GM12865 (cell line): Measurements from ENCODE around the gene LPA.
"Not testable (repeated sequence)": the region's sequence is repeated elsewhere in the genome, so short reads cannot be mapped to it uniquely, and the experiment has no call there.

Source experiments
- DNase-seq: peaks from one replicate; pipeline ENCODE4 v3.0.0; 2010; ENCODE audit warnings: low read depth
- H3K4me3 ChIP-seq: 2 replicates; pipeline ENCODE4 v1.5.1; 2011; ENCODE audit warnings: mild to moderate bottlenecking, low read depth, low read length, control low read depth
- CTCF ChIP-seq: IDR thresholded peaks from 2 replicates; pipeline ENCODE4 v1.5.1; 2011; ENCODE audit warnings: low read length, control low read depth, low read depth, inconsistent platforms; ENCODE audit not compliant: insufficient read depth; ENCODE audit errors: missing control alignments

Gene LPA

DNA sequence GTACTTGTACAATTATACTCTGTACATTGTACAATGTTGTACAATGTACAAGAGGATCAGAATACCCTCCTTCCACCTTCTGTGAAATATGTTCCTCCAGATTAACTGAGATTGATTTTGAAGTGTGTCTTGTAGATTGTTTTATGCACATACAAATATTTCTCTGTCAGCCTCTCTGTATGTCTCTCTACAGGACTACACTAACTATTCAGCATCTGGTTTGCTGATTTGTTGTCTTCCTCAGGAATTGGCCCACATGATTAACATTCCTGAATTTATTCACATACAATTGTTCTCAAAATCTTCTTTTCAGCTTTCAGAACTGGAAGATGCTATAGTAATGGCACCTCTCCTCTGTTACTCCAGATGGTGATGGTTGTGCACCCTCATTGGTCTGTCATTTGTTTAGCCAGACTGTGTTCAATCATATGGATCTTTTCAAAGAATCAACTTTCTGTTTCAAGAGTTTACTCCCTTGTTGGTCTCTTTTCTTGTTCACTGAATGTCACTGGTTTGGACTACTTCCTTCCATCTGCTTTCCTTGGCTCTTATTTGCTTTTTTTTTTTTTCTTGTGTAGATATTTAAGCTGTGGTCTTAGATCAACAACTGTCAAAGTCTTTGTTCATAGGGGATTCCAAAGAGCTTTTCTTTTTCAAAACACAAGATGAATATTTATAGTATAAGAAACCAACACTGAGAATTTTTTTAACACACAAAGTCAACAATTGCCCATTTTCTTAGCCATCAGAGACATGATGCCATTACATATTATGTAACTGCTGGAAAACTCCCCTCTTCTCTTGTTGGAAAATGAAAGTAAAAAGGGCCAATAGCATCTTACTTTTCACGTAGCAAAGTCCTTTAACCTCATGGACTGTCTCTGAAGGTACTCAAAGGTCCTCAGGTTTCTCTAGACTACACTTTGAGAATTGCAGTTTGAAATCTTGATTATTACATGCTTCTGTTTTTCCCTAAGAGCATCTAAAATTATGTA, 67.9 kb downstream of the LPA start:
- TF ChIP-seq CTCF, result no peak
- no peak overlapping the region for H3K4me3 ChIP-seq
- no peak for DNase-seq

DNA sequence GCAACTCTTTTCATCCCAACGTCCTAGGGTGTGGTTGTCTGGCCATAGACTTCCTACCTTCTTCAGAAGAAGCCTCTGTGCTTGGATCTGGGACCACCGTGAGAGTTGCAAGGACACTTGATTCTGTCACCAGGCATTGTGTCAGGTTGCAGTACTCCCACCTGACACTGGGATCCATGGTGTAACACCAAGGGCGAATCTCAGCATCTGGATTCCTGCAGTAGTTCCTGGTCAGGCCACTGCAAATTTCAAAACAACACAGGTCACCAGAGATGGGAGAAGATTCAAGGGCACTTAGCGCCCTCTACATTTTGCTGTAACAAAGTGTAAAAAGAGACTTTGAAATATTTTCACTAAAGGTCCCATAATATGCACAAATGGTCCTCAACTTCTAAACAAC, 68.8 kb downstream of the LPA start:
- not testable (repeated sequence) for DNase-seq, H3K4me3 ChIP-seq

DNA sequence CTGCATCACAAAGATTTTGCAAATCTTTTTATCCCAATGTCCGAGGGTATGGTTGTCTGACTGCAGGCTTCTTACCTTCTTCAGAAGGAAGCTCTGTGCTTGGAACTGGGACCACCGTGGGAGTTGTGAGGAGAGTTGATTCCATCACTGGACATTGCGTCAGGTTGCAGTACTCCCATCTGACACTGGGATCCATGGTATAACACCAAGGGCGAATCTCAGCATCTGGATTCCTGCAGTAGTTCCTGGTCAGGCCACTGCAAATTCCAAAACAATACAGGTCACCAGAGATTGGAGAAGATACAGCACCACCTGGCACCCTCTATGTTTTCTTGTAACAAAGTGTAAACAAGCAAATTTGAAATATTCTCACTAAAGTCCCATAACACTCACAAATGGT, 77.7 kb downstream of the LPA start:
- no peak for TF ChIP-seq CTCF
- no peak overlapping the region for H3K4me3 ChIP-seq
- DNase-seq, result no peak

DNA sequence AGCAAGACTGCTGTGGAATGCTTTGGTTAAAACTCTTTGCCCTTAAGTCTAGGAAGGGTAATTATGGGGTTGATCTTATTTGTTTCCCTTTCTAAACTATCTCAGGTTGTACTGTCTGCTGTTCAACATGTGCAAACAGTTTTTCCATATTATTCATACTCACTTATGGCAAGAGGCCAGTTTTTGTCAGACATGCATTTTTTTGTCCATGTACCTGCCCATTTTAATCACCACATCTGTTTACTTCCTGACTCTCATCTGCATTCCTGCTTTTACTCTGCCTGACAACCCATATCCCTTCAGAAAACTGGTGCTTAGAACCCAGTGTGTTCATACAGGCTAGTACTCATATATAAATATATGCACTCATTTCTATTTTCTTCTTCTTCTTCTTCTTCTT, 80.3 kb downstream of the LPA start:
- DNase-seq, result no peak
- no peak for TF ChIP-seq CTCF
- no peak overlapping the region for H3K4me3 ChIP-seq

DNA sequence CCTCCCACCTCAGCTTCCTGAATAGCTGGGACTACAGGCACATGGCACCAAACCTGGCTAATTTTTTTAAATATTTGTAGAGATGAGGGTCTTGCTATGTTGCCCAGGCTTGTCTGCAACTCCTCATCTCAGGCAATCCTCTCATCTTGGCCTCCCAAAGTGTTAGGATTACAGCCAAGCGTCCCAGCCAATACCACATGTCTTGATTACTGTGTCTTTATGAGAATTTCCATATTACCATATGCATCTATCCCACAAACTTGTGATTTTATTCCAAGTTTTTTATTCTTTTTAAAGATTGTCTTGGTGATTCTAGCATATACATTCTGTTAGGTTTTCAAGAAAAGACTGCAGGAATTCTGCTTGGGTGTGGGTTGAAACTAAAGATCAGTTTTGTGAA, 82.7 kb downstream of the LPA start:
- no peak for DNase-seq
- no peak for TF ChIP-seq CTCF
- no peak overlapping the region for H3K4me3 ChIP-seq

- DNase-seq, H3K4me3 ChIP-seq: not testable (repeated sequence)
These were observed 85.6 kb downstream of the LPA start for GRCh38 chr6:160578515-160578914.

- no peak for DNase-seq
- TF ChIP-seq CTCF, result no peak
- H3K4me3 ChIP-seq, result no peak overlapping the region
These were observed 90.1 kb downstream of the LPA start for GRCh38 chr6:160573943-160574342.

DNA sequence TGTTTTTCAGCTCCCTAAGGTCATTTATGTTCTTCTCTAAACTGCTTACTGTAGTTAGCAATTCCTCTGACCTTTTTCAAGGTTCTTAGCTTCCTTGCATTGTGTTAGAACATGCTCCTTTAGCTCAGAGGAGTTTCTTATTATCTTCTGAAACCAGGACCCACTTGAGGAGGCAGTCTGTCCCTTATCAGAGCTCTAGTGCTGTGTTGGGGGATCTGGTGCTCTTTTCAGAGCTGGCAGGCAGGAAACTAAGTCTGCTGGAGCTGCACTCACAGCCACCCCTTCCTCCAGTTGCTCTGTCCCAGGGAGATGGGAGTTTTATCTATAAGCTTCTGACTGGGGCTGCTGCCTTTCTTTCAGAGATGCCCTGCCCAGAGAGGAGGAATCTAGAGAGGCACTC, 92.9 kb downstream of the LPA start:
- DNase-seq, H3K4me3 ChIP-seq: not testable (repeated sequence)
